ENCODE results near the gene ZNF599. TPM values are rescaled to one million over a fixed set of nuclear protein-coding genes. Genes with fewer than 3 reads are reported as not detected.
A peak's percentile ranks its signal among the peaks of the same experiment; 100 is the strongest.

ZNF599 gene
- total and polyA plus RNA-seq, 2 donors from 2014 or later: 8.9 to 14.2 TPM

DNA sequence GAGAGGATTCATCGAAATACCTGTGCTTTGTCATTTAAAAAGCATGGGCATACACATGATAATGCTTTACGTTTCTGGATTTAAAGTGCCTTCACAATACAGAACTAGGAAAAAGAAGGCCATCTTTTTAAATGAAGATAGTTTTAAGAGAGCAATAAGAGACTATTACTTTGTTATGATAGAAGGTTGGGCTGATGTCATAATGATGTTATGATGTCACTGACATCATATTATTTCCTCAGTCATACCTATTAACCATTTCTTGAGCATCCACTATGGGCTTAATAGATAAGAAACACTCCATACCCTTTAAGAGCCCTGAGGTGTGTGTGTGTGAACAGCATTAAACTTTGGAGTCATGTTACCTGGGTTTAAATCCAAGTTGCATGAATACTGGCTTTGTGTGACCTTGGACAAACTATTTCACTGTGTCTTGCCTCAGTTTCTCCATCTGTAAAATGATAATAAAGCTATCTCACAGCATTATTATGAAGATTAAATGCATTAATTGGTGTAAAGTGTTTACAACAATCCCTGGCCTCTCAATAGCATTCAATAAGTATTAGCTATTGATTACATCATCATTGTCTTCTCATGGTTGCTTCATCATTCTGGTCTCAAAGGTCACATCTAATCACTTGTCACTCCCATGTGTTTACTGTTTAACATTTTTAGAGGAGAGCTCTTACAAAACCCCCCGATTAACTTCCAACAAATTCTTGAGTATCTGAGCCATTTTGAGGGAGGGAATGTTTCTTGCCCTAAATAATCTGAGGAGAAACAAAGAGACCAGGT, 27.9 kb downstream of the ZNF599 start:
- no peak overlapping the region for H3K27ac ChIP-seq (ENCODE audit: low read depth in 2 of 2, low read length in 2 of 2)
- no peak overlapping the region for H3K4me3 ChIP-seq (ENCODE audit: low read length in 3 of 3)
- TF ChIP-seq, protein P1, sequence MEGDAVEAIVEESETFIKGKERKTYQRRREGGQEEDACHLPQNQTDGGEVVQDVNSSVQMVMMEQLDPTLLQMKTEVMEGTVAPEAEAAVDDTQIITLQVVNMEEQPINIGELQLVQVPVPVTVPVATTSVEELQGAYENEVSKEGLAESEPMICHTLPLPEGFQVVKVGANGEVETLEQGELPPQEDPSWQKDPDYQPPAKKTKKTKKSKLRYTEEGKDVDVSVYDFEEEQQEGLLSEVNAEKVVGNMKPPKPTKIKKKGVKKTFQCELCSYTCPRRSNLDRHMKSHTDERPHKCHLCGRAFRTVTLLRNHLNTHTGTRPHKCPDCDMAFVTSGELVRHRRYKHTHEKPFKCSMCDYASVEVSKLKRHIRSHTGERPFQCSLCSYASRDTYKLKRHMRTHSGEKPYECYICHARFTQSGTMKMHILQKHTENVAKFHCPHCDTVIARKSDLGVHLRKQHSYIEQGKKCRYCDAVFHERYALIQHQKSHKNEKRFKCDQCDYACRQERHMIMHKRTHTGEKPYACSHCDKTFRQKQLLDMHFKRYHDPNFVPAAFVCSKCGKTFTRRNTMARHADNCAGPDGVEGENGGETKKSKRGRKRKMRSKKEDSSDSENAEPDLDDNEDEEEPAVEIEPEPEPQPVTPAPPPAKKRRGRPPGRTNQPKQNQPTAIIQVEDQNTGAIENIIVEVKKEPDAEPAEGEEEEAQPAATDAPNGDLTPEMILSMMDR (IDR thresholded peaks at IDR 0.05; ENCODE audit: borderline replicate concordance, extremely low read depth, insufficient read depth): no peak
- H3K4me1 ChIP-seq (ENCODE audit: control insufficient read depth in 2 of 3, insufficient read depth in 2 of 3, low read depth in 1 of 3, low read length in 3 of 3): no peaks in the 10 kb centered on the region
- H3K36me3 ChIP-seq (ENCODE audit: control insufficient read depth in 2 of 3, insufficient read depth in 3 of 3, low read length in 3 of 3): peaks cover 0 to 21% (median 10%) of the 10 kb centered on the region in 3 donors
- no peak overlapping the region for H3K9ac ChIP-seq (ENCODE audit: low read length in 3 of 3)
- DNase-seq (no peak), FAIRE-seq (no peak)
- no peaks in the 10 kb centered on the region for H3K27me3 ChIP-seq (ENCODE audit: control insufficient read depth, insufficient read depth, low read length)
- peaks cover 0 to 87% (median 21%) of the 10 kb centered on the region in 3 donors for H3K9me3 ChIP-seq (ENCODE audit: control insufficient read depth in 2 of 3, insufficient read depth in 1 of 3, low read length in 3 of 3)
- intact Hi-C loops (cut with DNase I): no loop called here

DNA sequence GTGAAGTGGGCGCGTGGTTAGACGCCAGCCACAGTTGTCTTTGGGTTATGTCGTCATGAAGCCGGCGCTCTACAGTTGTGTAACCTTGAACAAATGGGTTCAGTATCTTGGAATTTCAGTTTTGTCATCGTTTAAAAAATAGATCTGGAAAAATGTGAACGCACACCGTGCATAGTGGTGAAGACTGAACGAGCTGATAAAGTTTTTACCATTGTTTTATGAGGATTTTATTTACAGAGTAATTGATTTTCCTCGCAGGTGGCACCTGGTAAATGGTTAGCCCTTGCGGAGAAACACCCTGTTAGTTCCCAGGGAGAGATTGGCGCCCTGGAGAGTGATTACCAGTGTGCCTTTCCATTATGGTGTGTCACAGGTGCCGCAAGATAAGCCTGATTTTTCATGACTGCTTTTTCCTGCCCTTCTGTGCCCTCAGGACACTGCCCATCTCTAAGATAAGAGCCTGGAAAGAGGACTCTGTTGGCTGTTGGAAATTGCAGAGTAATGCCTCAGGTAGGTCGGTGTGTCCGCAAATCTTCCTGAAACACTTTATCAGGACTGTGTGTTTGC, 38.4 kb downstream of the ZNF599 start:
- peaks cover 14 to 37% (median 20%) of the 10 kb centered on the region in 3 donors for H3K36me3 ChIP-seq (ENCODE audit: control insufficient read depth in 2 of 3, insufficient read depth in 3 of 3, low read length in 3 of 3)
- H3K9ac ChIP-seq (ENCODE audit: low read length in 3 of 3): peak overlapping the region; percentile 34 to 97 (median 93)
- DNase-seq (peak in 2 of 5 donors; percentile 33 to 95), FAIRE-seq (no peak)
- H3K4me1 ChIP-seq (ENCODE audit: control insufficient read depth in 2 of 3, insufficient read depth in 2 of 3, low read depth in 1 of 3, low read length in 3 of 3): peaks cover 0 to 8% (median 5%) of the 10 kb centered on the region in 3 donors
- H3K9me3 ChIP-seq (ENCODE audit: control insufficient read depth in 2 of 3, insufficient read depth in 1 of 3, low read length in 3 of 3): peaks cover 1 to 26% (median 4%) of the 10 kb centered on the region in 3 donors
- peak overlapping the region; percentile 96 for H3K27ac ChIP-seq (ENCODE audit: low read depth in 2 of 2, low read length in 2 of 2)
- H3K4me3 ChIP-seq (ENCODE audit: low read length in 3 of 3): peak overlapping the region; percentile 84 to 98 (median 98)
- TF ChIP-seq, protein P1 (IDR thresholded peaks at IDR 0.05; ENCODE audit: borderline replicate concordance, extremely low read depth, insufficient read depth): no peak
- intact Hi-C loops (cut with DNase I): no loop called here
- no peaks in the 10 kb centered on the region for H3K27me3 ChIP-seq (ENCODE audit: control insufficient read depth, insufficient read depth, low read length)

GRCh38 chr19:34733746-34734536, 39.1 kb downstream of the ZNF599 start, which contains the start of gene ZNF181:
Gene ZNF181, plus strand, starts transcription at chr19:34734243. Its CDS starts 795 bp downstream, at chr19:34735038.
- H3K27ac ChIP-seq (ENCODE audit: low read depth in 2 of 2, low read length in 2 of 2): peak within 1 kb of the TSS; percentile 96
- peaks cover 7 to 30% (median 13%) of the 10 kb centered on the region in 3 donors for H3K36me3 ChIP-seq (ENCODE audit: control insufficient read depth in 2 of 3, insufficient read depth in 3 of 3, low read length in 3 of 3)
- peak within 1 kb of the TSS; percentile 34 to 97 (median 93) for H3K9ac ChIP-seq (ENCODE audit: low read length in 3 of 3)
- DNase-seq: peak; percentile 91 to 96 (median 95)
- TF ChIP-seq, protein P1 (IDR thresholded peaks at IDR 0.05; ENCODE audit: borderline replicate concordance, extremely low read depth, insufficient read depth): no peak
- no peaks in the 10 kb centered on the region for H3K27me3 ChIP-seq (ENCODE audit: control insufficient read depth, insufficient read depth, low read length)
- no peak for FAIRE-seq
- peaks cover 0 to 20% (median 1%) of the 10 kb centered on the region in 3 donors for H3K9me3 ChIP-seq (ENCODE audit: control insufficient read depth in 2 of 3, insufficient read depth in 1 of 3, low read length in 3 of 3)
- peaks cover 0 to 8% (median 5%) of the 10 kb centered on the region in 3 donors for H3K4me1 ChIP-seq (ENCODE audit: control insufficient read depth in 2 of 3, insufficient read depth in 2 of 3, low read depth in 1 of 3, low read length in 3 of 3)
- H3K4me3 ChIP-seq (ENCODE audit: low read length in 3 of 3): peak within 1 kb of the TSS; percentile 84 to 98 (median 98)
- intact Hi-C loops (cut with DNase I): no loop called here

Measured in kidney (tissue), 14 donors.